Uterus (tissue), 2 donors: ENCODE measurements around the gene ZNF217.

Experiments
- CTCF ChIP-seq, 4 experiments: fragments of 200-600 bp in 2 of 4; fragments of 450-650 bp in 2 of 4; sonication (generic) in 2 of 4; IDR thresholded peaks; one replicate each; pipeline ENCODE4 v1.5.1; 2016 to 2019; ENCODE audit warnings: antibody characterized with exemption in 4 of 4, mild to moderate bottlenecking in 2 of 4, moderate library complexity in 1 of 4
- POLR2A ChIP-seq, 2 donors: fragments of 450-650 bp; IDR thresholded peaks; one replicate each; pipeline ENCODE4 v1.6.1; 2016; ENCODE audit warnings: antibody characterized with exemption in 2 of 2, mild to moderate bottlenecking in 1 of 2, moderate library complexity in 1 of 2

DNA sequence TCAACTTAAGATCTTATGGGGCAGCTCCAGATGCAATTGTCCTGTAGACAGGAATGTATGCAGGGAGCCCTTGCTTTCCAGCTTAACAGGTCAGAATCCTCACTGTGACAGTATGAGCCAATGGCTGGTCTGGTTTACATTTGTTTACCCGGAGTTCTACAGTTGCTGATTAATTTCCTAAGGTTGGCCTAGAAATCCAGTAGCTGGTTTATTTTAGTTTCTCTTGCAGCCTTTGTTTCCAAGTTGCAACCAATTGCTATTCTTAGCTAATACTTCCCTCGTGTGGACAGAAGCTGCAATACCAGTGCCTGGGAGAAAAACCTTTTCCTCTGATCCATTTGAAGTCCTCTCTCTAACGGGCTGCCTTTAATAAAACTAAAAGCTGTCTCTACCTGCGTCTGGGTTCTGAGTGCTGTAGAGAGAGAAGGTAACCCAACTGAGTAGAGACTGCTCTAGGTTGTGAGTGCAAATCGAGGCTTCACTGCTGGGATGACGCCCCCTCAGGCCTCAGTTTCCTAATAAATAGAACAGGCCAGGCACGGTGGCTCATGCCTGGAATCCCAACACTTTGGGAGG is 45.9 kb downstream of the ZNF217 start:
- TF ChIP-seq CTCF (IDR thresholded peaks at IDR 0.05) (peak; percentile 56 to 80 (median 73)), POLR2A (IDR thresholded peaks at IDR 0.05) (no peak)
